Measurements from ENCODE around the gene SHOX. TPM values are rescaled to one million over a fixed set of nuclear protein-coding genes. Genes with fewer than 3 reads are reported as not detected.
"Not testable (repeated sequence)": the region's sequence is repeated elsewhere in the genome, so short reads cannot be mapped to it uniquely, and the experiment has no call there.

The SHOX gene
- total RNA-seq, 1 experiment from 2014 or later: not detected

GRCh38 chrX:623599-624315 is 6.8 kb upstream of the SHOX start:
- ChIA-PET CTCF (no interaction called here), POLR2A (no interaction called here)
- Histone ChIP-seq H3K9me3 (no peaks in the 10 kb centered on the region), H3K4me1 (no peaks in the 10 kb centered on the region), H3K27me3 (replicated peaks; ENCODE audit: control insufficient read depth, insufficient read depth, low read length) (no peaks in the 10 kb centered on the region), H3K36me3 (ENCODE audit: control insufficient read depth, insufficient read depth, low read length) (no peaks in the 10 kb centered on the region), H3K4me3 (ENCODE audit: low read depth, low read length) (no peak overlapping the region)
- H3K9me3 Mint-ChIP-seq (ENCODE audit: unreplicated experiment): peaks cover 55% of the 10 kb centered on the region
- no TSS peak for BruUV-seq (replicated peaks)
- H3K4me3 Mint-ChIP-seq (ENCODE audit: unreplicated experiment): no peak overlapping the region
- no peak overlapping the region for H3K27ac Mint-ChIP-seq (ENCODE audit: unreplicated experiment)
- DNase-seq: no peak
- peaks cover 32% of the 10 kb centered on the region for H3K27me3 Mint-ChIP-seq (ENCODE audit: insufficient read depth, unreplicated experiment)
- no peak for TF ChIP-seq CTCF (IDR thresholded peaks at IDR 0.05; ENCODE audit: insufficient read depth in 1 of 2, low read depth in 1 of 2, low read length in 1 of 2, severe bottlenecking in 1 of 2, unreplicated experiment in 1 of 2)
- peaks cover 4% of the 10 kb centered on the region for H3K36me3 Mint-ChIP-seq (ENCODE audit: insufficient read depth, unreplicated experiment)
- intact Hi-C loops (cut with micrococcal nuclease; ENCODE audit: unreplicated experiment): no loop called here
- H3K4me1 Mint-ChIP-seq (ENCODE audit: low read depth, unreplicated experiment): no peaks in the 10 kb centered on the region

GRCh38 chrX:625137-625691 is 5.4 kb upstream of the SHOX start:
- no peak for TF ChIP-seq CTCF (IDR thresholded peaks at IDR 0.05; ENCODE audit: insufficient read depth in 1 of 2, low read depth in 1 of 2, low read length in 1 of 2, severe bottlenecking in 1 of 2, unreplicated experiment in 1 of 2)
- POLR2A ChIA-PET: no interaction called here
- Histone ChIP-seq H3K4me3 (ENCODE audit: low read depth, low read length) (no peak overlapping the region), H3K4me1 (no peaks in the 10 kb centered on the region), H3K36me3 (ENCODE audit: control insufficient read depth, insufficient read depth, low read length) (no peaks in the 10 kb centered on the region), H3K9me3 (no peaks in the 10 kb centered on the region), H3K27me3 (replicated peaks; ENCODE audit: control insufficient read depth, insufficient read depth, low read length) (no peaks in the 10 kb centered on the region)
- no peak for DNase-seq
- BruUV-seq (replicated peaks): no TSS peak
- H3K36me3 Mint-ChIP-seq (ENCODE audit: insufficient read depth, unreplicated experiment): peaks cover 11% of the 10 kb centered on the region
- H3K4me3 Mint-ChIP-seq (ENCODE audit: unreplicated experiment): no peak overlapping the region
- H3K27ac Mint-ChIP-seq (ENCODE audit: unreplicated experiment): no peak overlapping the region
- H3K27me3 Mint-ChIP-seq (ENCODE audit: insufficient read depth, unreplicated experiment): peaks cover 36% of the 10 kb centered on the region
- CTCF ChIA-PET: no interaction called here
- intact Hi-C loops (cut with micrococcal nuclease; ENCODE audit: unreplicated experiment): no loop called here
- peaks cover 66% of the 10 kb centered on the region for H3K9me3 Mint-ChIP-seq (ENCODE audit: unreplicated experiment)
- H3K4me1 Mint-ChIP-seq (ENCODE audit: low read depth, unreplicated experiment): no peaks in the 10 kb centered on the region

- H3K36me3 ChIP-seq (ENCODE audit: control insufficient read depth, insufficient read depth, low read length); H3K27ac Mint-ChIP-seq (ENCODE audit: unreplicated experiment); BruUV-seq (replicated peaks); H3K4me3 ChIP-seq (ENCODE audit: low read depth, low read length); H3K9me3 ChIP-seq; H3K4me3 Mint-ChIP-seq (ENCODE audit: unreplicated experiment); POLR2A ChIA-PET; DNase-seq; CTCF ChIA-PET; intact Hi-C loops (cut with micrococcal nuclease; ENCODE audit: unreplicated experiment); H3K27me3 ChIP-seq (replicated peaks; ENCODE audit: control insufficient read depth, insufficient read depth, low read length); H3K4me1 Mint-ChIP-seq (ENCODE audit: low read depth, unreplicated experiment); H3K4me1 ChIP-seq: not testable (repeated sequence)
- peaks cover 36% of the 10 kb centered on the region for H3K27me3 Mint-ChIP-seq (ENCODE audit: insufficient read depth, unreplicated experiment)
- peaks cover 11% of the 10 kb centered on the region for H3K36me3 Mint-ChIP-seq (ENCODE audit: insufficient read depth, unreplicated experiment)
- peaks cover 66% of the 10 kb centered on the region for H3K9me3 Mint-ChIP-seq (ENCODE audit: unreplicated experiment)
Measured at GRCh38 chrX:626047-626446, 4.5 kb upstream of the SHOX start.

All from Caco-2 (cell line).